Measurements from ENCODE around the gene C1orf174. TPM values are rescaled to one million over a fixed set of nuclear protein-coding genes. Genes with fewer than 3 reads are reported as not detected.

C1orf174 gene
- total RNA-seq, 1 donor from 2014 or later = 22.1 TPM

- Mint-ChIP-seq H3K4me1 (ENCODE audit: unreplicated experiment) (peaks cover 2% of the 10 kb centered on the region), H3K36me3 (ENCODE audit: unreplicated experiment) (no peaks in the 10 kb centered on the region), H3K4me3 (ENCODE audit: unreplicated experiment) (no peak overlapping the region), H3K27ac (ENCODE audit: unreplicated experiment) (no peak overlapping the region), H3K27me3 (ENCODE audit: unreplicated experiment) (peaks cover 3% of the 10 kb centered on the region), H3K9me3 (ENCODE audit: unreplicated experiment) (no peaks in the 10 kb centered on the region)
- DNase-seq (ENCODE audit: extremely low spot score, unreplicated experiment) = no peak
- no peak for TF ChIP-seq CTCF (IDR thresholded peaks at IDR 0.05)
Observed at GRCh38 chr1:3908886-3909517, 8.9 kb upstream of the C1orf174 start.

GRCh38 chr1:3907621-3908165 lies 7.6 kb upstream of the C1orf174 start:
- Mint-ChIP-seq H3K4me3 (ENCODE audit: unreplicated experiment) (no peak overlapping the region), H3K9me3 (ENCODE audit: unreplicated experiment) (no peaks in the 10 kb centered on the region), H3K36me3 (ENCODE audit: unreplicated experiment) (no peaks in the 10 kb centered on the region), H3K27ac (ENCODE audit: unreplicated experiment) (no peak overlapping the region), H3K27me3 (ENCODE audit: unreplicated experiment) (peaks cover 3% of the 10 kb centered on the region), H3K4me1 (ENCODE audit: unreplicated experiment) (peaks cover 2% of the 10 kb centered on the region)
- TF ChIP-seq CTCF (IDR thresholded peaks at IDR 0.05) = no peak
- no peak for DNase-seq (ENCODE audit: extremely low spot score, unreplicated experiment)

- no peaks in the 10 kb centered on the region for H3K36me3 Mint-ChIP-seq (ENCODE audit: unreplicated experiment)
- no peak overlapping the region for H3K27ac Mint-ChIP-seq (ENCODE audit: unreplicated experiment)
- H3K4me3 Mint-ChIP-seq (ENCODE audit: unreplicated experiment) = no peak overlapping the region
- no peak for TF ChIP-seq CTCF (IDR thresholded peaks at IDR 0.05)
- peaks cover 2% of the 10 kb centered on the region for H3K4me1 Mint-ChIP-seq (ENCODE audit: unreplicated experiment)
- peaks cover 3% of the 10 kb centered on the region for H3K27me3 Mint-ChIP-seq (ENCODE audit: unreplicated experiment)
- H3K9me3 Mint-ChIP-seq (ENCODE audit: unreplicated experiment) = no peaks in the 10 kb centered on the region
- no peak for DNase-seq (ENCODE audit: extremely low spot score, unreplicated experiment)
Observed at GRCh38 chr1:3907031-3907534, 7.0 kb upstream of the C1orf174 start.

GRCh38 chr1:3906672-3907020 lies 6.6 kb upstream of the C1orf174 start:
- Mint-ChIP-seq H3K4me3 (ENCODE audit: unreplicated experiment) (no peak overlapping the region), H3K9me3 (ENCODE audit: unreplicated experiment) (no peaks in the 10 kb centered on the region), H3K27ac (ENCODE audit: unreplicated experiment) (no peak overlapping the region), H3K27me3 (ENCODE audit: unreplicated experiment) (peaks cover 3% of the 10 kb centered on the region), H3K4me1 (ENCODE audit: unreplicated experiment) (peaks cover 2% of the 10 kb centered on the region), H3K36me3 (ENCODE audit: unreplicated experiment) (no peaks in the 10 kb centered on the region)
- TF ChIP-seq CTCF (IDR thresholded peaks at IDR 0.05) = no peak
- no peak for DNase-seq (ENCODE audit: extremely low spot score, unreplicated experiment)

GRCh38 chr1:3905953-3906671 lies 6.0 kb upstream of the C1orf174 start:
- H3K9me3 Mint-ChIP-seq (ENCODE audit: unreplicated experiment) = no peaks in the 10 kb centered on the region
- peaks cover 4% of the 10 kb centered on the region for H3K4me1 Mint-ChIP-seq (ENCODE audit: unreplicated experiment)
- DNase-seq (ENCODE audit: extremely low spot score, unreplicated experiment) = no peak
- TF ChIP-seq CTCF (IDR thresholded peaks at IDR 0.05) = no peak
- H3K27me3 Mint-ChIP-seq (ENCODE audit: unreplicated experiment) = peaks cover 3% of the 10 kb centered on the region
- no peak overlapping the region for H3K4me3 Mint-ChIP-seq (ENCODE audit: unreplicated experiment)
- H3K27ac Mint-ChIP-seq (ENCODE audit: unreplicated experiment) = no peak overlapping the region
- no peaks in the 10 kb centered on the region for H3K36me3 Mint-ChIP-seq (ENCODE audit: unreplicated experiment)
